ENCODE results near the gene TSHR.

DNA sequence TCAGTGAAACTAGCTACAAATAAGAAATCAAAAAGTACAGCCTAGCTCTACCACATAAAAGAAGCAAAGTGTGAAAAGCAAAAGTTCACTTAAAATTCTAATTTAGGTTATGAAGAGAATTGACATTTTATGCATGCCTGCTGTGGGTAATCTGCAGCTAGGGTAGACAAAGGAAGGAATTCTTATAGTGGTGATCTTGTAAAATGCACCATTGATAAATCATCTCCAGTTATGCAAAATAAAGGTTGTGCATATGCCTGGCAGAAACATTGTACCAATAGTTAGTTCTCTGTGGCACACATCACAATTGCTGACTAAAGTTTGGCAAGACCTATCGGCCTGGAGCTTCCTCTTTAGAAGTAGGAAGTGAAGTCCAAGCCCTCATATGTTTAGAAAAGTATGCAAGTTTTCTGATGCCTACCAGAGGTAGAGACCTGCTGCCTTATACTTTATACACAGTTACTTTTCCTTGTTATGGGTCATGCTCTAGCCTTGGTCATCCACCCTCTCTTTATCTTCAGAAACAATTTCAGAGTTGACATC is 78.3 kb downstream of the TSHR start:
- TF ChIP-seq, protein P1, sequence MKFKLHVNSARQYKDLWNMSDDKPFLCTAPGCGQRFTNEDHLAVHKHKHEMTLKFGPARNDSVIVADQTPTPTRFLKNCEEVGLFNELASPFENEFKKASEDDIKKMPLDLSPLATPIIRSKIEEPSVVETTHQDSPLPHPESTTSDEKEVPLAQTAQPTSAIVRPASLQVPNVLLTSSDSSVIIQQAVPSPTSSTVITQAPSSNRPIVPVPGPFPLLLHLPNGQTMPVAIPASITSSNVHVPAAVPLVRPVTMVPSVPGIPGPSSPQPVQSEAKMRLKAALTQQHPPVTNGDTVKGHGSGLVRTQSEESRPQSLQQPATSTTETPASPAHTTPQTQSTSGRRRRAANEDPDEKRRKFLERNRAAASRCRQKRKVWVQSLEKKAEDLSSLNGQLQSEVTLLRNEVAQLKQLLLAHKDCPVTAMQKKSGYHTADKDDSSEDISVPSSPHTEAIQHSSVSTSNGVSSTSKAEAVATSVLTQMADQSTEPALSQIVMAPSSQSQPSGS (CRISPR knock-in tag; IDR thresholded peaks at IDR 0.05; ENCODE audit: borderline replicate concordance, low read depth): no peak
- TF ChIP-seq, protein P2, sequence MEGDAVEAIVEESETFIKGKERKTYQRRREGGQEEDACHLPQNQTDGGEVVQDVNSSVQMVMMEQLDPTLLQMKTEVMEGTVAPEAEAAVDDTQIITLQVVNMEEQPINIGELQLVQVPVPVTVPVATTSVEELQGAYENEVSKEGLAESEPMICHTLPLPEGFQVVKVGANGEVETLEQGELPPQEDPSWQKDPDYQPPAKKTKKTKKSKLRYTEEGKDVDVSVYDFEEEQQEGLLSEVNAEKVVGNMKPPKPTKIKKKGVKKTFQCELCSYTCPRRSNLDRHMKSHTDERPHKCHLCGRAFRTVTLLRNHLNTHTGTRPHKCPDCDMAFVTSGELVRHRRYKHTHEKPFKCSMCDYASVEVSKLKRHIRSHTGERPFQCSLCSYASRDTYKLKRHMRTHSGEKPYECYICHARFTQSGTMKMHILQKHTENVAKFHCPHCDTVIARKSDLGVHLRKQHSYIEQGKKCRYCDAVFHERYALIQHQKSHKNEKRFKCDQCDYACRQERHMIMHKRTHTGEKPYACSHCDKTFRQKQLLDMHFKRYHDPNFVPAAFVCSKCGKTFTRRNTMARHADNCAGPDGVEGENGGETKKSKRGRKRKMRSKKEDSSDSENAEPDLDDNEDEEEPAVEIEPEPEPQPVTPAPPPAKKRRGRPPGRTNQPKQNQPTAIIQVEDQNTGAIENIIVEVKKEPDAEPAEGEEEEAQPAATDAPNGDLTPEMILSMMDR (IDR thresholded peaks at IDR 0.05): no peak
- no peak for TF ChIP-seq NFYB (CRISPR knock-in tag; conservative IDR thresholded peaks at IDR 0.05; ENCODE audit: low read depth)
- TF ChIP-seq, protein P3, sequence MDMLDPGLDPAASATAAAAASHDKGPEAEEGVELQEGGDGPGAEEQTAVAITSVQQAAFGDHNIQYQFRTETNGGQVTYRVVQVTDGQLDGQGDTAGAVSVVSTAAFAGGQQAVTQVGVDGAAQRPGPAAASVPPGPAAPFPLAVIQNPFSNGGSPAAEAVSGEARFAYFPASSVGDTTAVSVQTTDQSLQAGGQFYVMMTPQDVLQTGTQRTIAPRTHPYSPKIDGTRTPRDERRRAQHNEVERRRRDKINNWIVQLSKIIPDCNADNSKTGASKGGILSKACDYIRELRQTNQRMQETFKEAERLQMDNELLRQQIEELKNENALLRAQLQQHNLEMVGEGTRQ (CRISPR knock-in tag; IDR thresholded peaks at IDR 0.05): no peak
- TF ChIP-seq, protein P4, sequence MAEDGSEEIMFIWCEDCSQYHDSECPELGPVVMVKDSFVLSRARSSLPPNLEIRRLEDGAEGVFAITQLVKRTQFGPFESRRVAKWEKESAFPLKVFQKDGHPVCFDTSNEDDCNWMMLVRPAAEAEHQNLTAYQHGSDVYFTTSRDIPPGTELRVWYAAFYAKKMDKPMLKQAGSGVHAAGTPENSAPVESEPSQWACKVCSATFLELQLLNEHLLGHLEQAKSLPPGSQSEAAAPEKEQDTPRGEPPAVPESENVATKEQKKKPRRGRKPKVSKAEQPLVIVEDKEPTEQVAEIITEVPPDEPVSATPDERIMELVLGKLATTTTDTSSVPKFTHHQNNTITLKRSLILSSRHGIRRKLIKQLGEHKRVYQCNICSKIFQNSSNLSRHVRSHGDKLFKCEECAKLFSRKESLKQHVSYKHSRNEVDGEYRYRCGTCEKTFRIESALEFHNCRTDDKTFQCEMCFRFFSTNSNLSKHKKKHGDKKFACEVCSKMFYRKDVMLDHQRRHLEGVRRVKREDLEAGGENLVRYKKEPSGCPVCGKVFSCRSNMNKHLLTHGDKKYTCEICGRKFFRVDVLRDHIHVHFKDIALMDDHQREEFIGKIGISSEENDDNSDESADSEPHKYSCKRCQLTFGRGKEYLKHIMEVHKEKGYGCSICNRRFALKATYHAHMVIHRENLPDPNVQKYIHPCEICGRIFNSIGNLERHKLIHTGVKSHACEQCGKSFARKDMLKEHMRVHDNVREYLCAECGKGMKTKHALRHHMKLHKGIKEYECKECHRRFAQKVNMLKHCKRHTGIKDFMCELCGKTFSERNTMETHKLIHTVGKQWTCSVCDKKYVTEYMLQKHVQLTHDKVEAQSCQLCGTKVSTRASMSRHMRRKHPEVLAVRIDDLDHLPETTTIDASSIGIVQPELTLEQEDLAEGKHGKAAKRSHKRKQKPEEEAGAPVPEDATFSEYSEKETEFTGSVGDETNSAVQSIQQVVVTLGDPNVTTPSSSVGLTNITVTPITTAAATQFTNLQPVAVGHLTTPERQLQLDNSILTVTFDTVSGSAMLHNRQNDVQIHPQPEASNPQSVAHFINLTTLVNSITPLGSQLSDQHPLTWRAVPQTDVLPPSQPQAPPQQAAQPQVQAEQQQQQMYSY (CRISPR knock-in tag; IDR thresholded peaks at IDR 0.05): no peak
- no peak for TF ChIP-seq NR2C2 (CRISPR knock-in tag; IDR thresholded peaks at IDR 0.05)
- no peak for TF ChIP-seq JUN (CRISPR knock-in tag; IDR thresholded peaks at IDR 0.05)
- TF ChIP-seq, protein P5, sequence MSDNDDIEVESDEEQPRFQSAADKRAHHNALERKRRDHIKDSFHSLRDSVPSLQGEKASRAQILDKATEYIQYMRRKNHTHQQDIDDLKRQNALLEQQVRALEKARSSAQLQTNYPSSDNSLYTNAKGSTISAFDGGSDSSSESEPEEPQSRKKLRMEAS (CRISPR knock-in tag; IDR thresholded peaks at IDR 0.05): no peak
- TF ChIP-seq, protein P6, sequence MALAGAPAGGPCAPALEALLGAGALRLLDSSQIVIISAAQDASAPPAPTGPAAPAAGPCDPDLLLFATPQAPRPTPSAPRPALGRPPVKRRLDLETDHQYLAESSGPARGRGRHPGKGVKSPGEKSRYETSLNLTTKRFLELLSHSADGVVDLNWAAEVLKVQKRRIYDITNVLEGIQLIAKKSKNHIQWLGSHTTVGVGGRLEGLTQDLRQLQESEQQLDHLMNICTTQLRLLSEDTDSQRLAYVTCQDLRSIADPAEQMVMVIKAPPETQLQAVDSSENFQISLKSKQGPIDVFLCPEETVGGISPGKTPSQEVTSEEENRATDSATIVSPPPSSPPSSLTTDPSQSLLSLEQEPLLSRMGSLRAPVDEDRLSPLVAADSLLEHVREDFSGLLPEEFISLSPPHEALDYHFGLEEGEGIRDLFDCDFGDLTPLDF (CRISPR knock-in tag; IDR thresholded peaks at IDR 0.05): no peak
- no peak for TF ChIP-seq TCF7 (CRISPR knock-in tag; IDR thresholded peaks at IDR 0.05; ENCODE audit: low read depth)
